ENCODE measurements around the gene PTPRT. TPM values are rescaled to one million over a fixed set of nuclear protein-coding genes. Genes with fewer than 3 reads are reported as not detected.
A peak's percentile ranks its signal among the peaks of the same experiment; 100 is the strongest.

The PTPRT gene
- total and polyA plus RNA-seq, 8 donors: 0.23 to 1.8 (median 0.95) TPM

- peak in 1 of 4 donors; percentile 26 for ATAC-seq
- no peak overlapping the region for H3K27ac ChIP-seq
- no peak overlapping the region for H3K4me3 ChIP-seq
- no peaks in the 10 kb centered on the region for H3K36me3 ChIP-seq
- DNase-seq: no peak
- no peaks in the 10 kb centered on the region for H3K9me3 ChIP-seq
- FAIRE-seq: no peak
- no peak for TF ChIP-seq CTCF (IDR thresholded peaks at IDR 0.05)
- intact Hi-C loops (cut with DNase I): no loop called here
- H3K27me3 ChIP-seq: no peaks in the 10 kb centered on the region
- H3K4me1 ChIP-seq: peaks cover 0 to 3% (median 0%) of the 10 kb centered on the region in 3 donors
- 48 to 70% methylated on average over 1 of the region's 1 CpG for WGBS, 2 donors
These were observed 561.0 kb downstream of the PTPRT start for GRCh38 chr20:42628683-42629082.

- Histone ChIP-seq H3K27ac (no peak overlapping the region), H3K4me3 (no peak overlapping the region), H3K9me3 (no peaks in the 10 kb centered on the region), H3K4me1 (no peaks in the 10 kb centered on the region), H3K36me3 (no peaks in the 10 kb centered on the region), H3K27me3 (no peaks in the 10 kb centered on the region)
- TF ChIP-seq CTCF (IDR thresholded peaks at IDR 0.05): no peak
- no peak for FAIRE-seq
- 83 to 90% methylated on average over 3 of the region's 3 CpGs for WGBS, 2 donors
- intact Hi-C loops (cut with DNase I): no loop called here
- no peak for ATAC-seq
- no peak for DNase-seq
These were observed 576.6 kb downstream of the PTPRT start for GRCh38 chr20:42613076-42613475.

GRCh38 chr20:42611889-42612837, 577.5 kb downstream of the PTPRT start:
- no peaks in the 10 kb centered on the region for H3K27me3 ChIP-seq
- H3K36me3 ChIP-seq: no peaks in the 10 kb centered on the region
- WGBS, 2 donors: 79 to 86% methylated on average over 7 of the region's 7 CpGs
- intact Hi-C loops (cut with DNase I): no loop called here
- H3K9me3 ChIP-seq: no peaks in the 10 kb centered on the region
- no peak for FAIRE-seq
- no peak for ATAC-seq
- H3K4me1 ChIP-seq: no peaks in the 10 kb centered on the region
- no peak for TF ChIP-seq CTCF (IDR thresholded peaks at IDR 0.05)
- H3K27ac ChIP-seq: no peak overlapping the region
- H3K4me3 ChIP-seq: no peak overlapping the region
- no peak for DNase-seq

- FAIRE-seq: no peak
- ATAC-seq: no peak
- H3K27me3 ChIP-seq: no peaks in the 10 kb centered on the region
- DNase-seq: no peak
- no peaks in the 10 kb centered on the region for H3K9me3 ChIP-seq
- intact Hi-C loops (cut with DNase I): no loop called here
- 87% methylated on average over 4 of the region's 4 CpGs for WGBS, 2 donors
- TF ChIP-seq CTCF (IDR thresholded peaks at IDR 0.05): no peak
- H3K36me3 ChIP-seq: no peaks in the 10 kb centered on the region
- H3K27ac ChIP-seq: no peak overlapping the region
- no peaks in the 10 kb centered on the region for H3K4me1 ChIP-seq
- no peak overlapping the region for H3K4me3 ChIP-seq
These were observed 578.3 kb downstream of the PTPRT start for GRCh38 chr20:42611423-42611822.

GRCh38 chr20:42610070-42610469, 579.6 kb downstream of the PTPRT start:
- DNase-seq: no peak
- H3K27ac ChIP-seq: no peak overlapping the region
- no peaks in the 10 kb centered on the region for H3K36me3 ChIP-seq
- no peaks in the 10 kb centered on the region for H3K27me3 ChIP-seq
- ATAC-seq: no peak
- no peak for TF ChIP-seq CTCF (IDR thresholded peaks at IDR 0.05)
- no peak overlapping the region for H3K4me3 ChIP-seq
- no peak for FAIRE-seq
- peaks cover 0 to 3% (median under 1%) of the 10 kb centered on the region in 3 donors for H3K4me1 ChIP-seq
- 82 to 88% methylated on average over 4 of the region's 4 CpGs for WGBS, 2 donors
- intact Hi-C loops (cut with DNase I): no loop called here
- H3K9me3 ChIP-seq: no peaks in the 10 kb centered on the region

All from pancreas (tissue), 10 donors.